ENCODE measurements around the gene ZFR. TPM values are rescaled to one million over a fixed set of nuclear protein-coding genes. Genes with fewer than 3 reads are reported as not detected.

Gene ZFR
- total and polyA plus RNA-seq, 12 donors: 26.8 to 78.6 (median 58.6) TPM

GRCh38 chr5:32410630-32411029 lies 33.9 kb downstream of the ZFR start:
- no peak for DNase-seq
- intact Hi-C loops (cut with DNase I): no loop called here
- Histone ChIP-seq H3K4me1 (peaks cover 0 to 39% (median 19%) of the 10 kb centered on the region in 9 donors), H3K27ac (no peak overlapping the region), H3K36me3 (peaks cover 0 to 97% (median 20%) of the 10 kb centered on the region in 9 donors), H3K27me3 (no peaks in the 10 kb centered on the region), H3K9me3 (no peaks in the 10 kb centered on the region), H3K4me3 (no peak overlapping the region)
- TF ChIP-seq CTCF (IDR thresholded peaks at IDR 0.05): no peak
- ATAC-seq: peak in 1 of 8 donors; percentile 17

- no peak overlapping the region for H3K27ac ChIP-seq
- DNase-seq (no peak), ATAC-seq (no peak)
- WGBS, 2 donors: 90 to 92% methylated on average over 2 of the region's 2 CpGs
- H3K4me3 ChIP-seq: no peak overlapping the region
- H3K4me1 ChIP-seq: peaks cover 0 to 33% (median 6%) of the 10 kb centered on the region in 9 donors
- no peak for TF ChIP-seq CTCF (IDR thresholded peaks at IDR 0.05)
- no peaks in the 10 kb centered on the region for H3K27me3 ChIP-seq
- no peaks in the 10 kb centered on the region for H3K9me3 ChIP-seq
- peaks cover 0 to 98% (median 39%) of the 10 kb centered on the region in 9 donors for H3K36me3 ChIP-seq
- intact Hi-C loops (cut with DNase I): no loop called here
Measured at GRCh38 chr5:32406650-32407049, 37.9 kb downstream of the ZFR start.

GRCh38 chr5:32405507-32405906 lies 39.0 kb downstream of the ZFR start:
- intact Hi-C loops (cut with DNase I): no loop called here
- Histone ChIP-seq H3K4me3 (no peak overlapping the region), H3K4me1 (peaks cover 0 to 28% (median 6%) of the 10 kb centered on the region in 9 donors), H3K9me3 (no peaks in the 10 kb centered on the region), H3K27me3 (no peaks in the 10 kb centered on the region), H3K27ac (peak overlapping the region in 1 of 10 donors; percentile 37), H3K36me3 (peaks cover 0 to 100% (median 45%) of the 10 kb centered on the region in 9 donors)
- WGBS, 2 donors: 97 to 98% methylated on average over 5 of the region's 5 CpGs
- ATAC-seq: no peak
- DNase-seq: no peak
- TF ChIP-seq CTCF (IDR thresholded peaks at IDR 0.05): no peak

DNA sequence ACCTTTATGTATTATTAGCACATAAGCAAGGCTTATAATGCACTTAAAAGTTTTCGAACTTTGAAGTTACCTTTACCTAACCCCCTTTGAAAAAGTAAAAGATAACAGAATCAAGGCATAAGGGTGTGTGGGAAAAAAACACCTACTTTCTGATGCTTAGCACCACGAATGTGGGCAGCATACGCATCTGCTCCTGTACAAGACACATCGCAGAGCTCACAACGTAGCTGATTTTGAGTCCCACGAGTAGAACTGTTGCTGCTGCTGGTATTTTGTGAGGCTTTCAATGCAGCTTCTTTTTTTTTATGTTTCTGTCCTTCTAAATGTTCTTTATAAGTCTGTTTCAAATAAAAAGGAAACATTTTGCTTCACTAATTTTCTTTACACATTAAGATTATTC lies 40.8 kb downstream of the ZFR start:
- ATAC-seq: no peak
- DNase-seq: no peak
- TF ChIP-seq CTCF (IDR thresholded peaks at IDR 0.05): no peak
- intact Hi-C loops (cut with DNase I): no loop called here
- Histone ChIP-seq H3K27me3 (no peaks in the 10 kb centered on the region), H3K9me3 (no peaks in the 10 kb centered on the region), H3K4me1 (peaks cover 0 to 24% (median 6%) of the 10 kb centered on the region in 9 donors), H3K27ac (no peak overlapping the region), H3K36me3 (peaks cover 0 to 100% (median 47%) of the 10 kb centered on the region in 9 donors), H3K4me3 (no peak overlapping the region)
- 89 to 92% methylated on average over 6 of the region's 6 CpGs for WGBS, 2 donors
